ENCODE data around the gene CXorf58. TPM values are rescaled to one million over a fixed set of nuclear protein-coding genes. Genes with fewer than 3 reads are reported as not detected.

CXorf58 gene
- total and polyA plus RNA-seq, 2 of the 13 experiments (the other 11 are each of a cell fraction or from before 2014, with no cell fraction given): not detected

- TF ChIP-seq PBX3 (CRISPR knock-in tag; IDR thresholded peaks at IDR 0.05; ENCODE audit: borderline replicate concordance): no peak
- no peak for TF ChIP-seq BHLHE40 (IDR thresholded peaks at IDR 0.05; ENCODE audit: low read length)
- peak; percentile 88 for TF ChIP-seq CEBPB (IDR thresholded peaks at IDR 0.05; ENCODE audit: borderline replicate concordance, low read depth, low read length)
- no peak for TF ChIP-seq FOXP4 (CRISPR knock-in tag; IDR thresholded peaks at IDR 0.05)
- TF ChIP-seq SOX13 (IDR thresholded peaks at IDR 0.05): no peak
- TF ChIP-seq SOX13 (CRISPR knock-in tag; conservative IDR thresholded peaks at IDR 0.05 in 1 of 2, IDR thresholded peaks at IDR 0.05 in 1 of 2): 0 out of 4 replicates have a peak, but pooled peaks of 1 of the 2 experiments have one; percentile 7
- no peak for TF ChIP-seq NPAS2 (CRISPR knock-in tag; IDR thresholded peaks at IDR 0.05; ENCODE audit: borderline replicate concordance)
- TF ChIP-seq FOXA1 (IDR thresholded peaks at IDR 0.05): no peak
- TF ChIP-seq FOXA1 (CRISPR knock-in tag; IDR thresholded peaks at IDR 0.05): peak; percentile 96
- no peak for TF ChIP-seq ZNF232 (CRISPR knock-in tag; IDR thresholded peaks at IDR 0.05; ENCODE audit: borderline replicate concordance)
- no peak for TF ChIP-seq ZBTB7A (CRISPR knock-in tag; IDR thresholded peaks at IDR 0.05)
- TF ChIP-seq LCORL (IDR thresholded peaks at IDR 0.05): no peak
- 0 out of 2 replicates have a peak, but pooled peaks have one; percentile 39 for TF ChIP-seq LCORL (CRISPR knock-in tag; IDR thresholded peaks at IDR 0.05)
- no peak for TF ChIP-seq ZNF142 (CRISPR knock-in tag; IDR thresholded peaks at IDR 0.05)
- TF ChIP-seq PAF1 (CRISPR knock-in tag; IDR thresholded peaks at IDR 0.05): no peak
- no peak for TF ChIP-seq ZNF484 (CRISPR knock-in tag; IDR thresholded peaks at IDR 0.05; ENCODE audit: borderline replicate concordance, low read depth)
- TF ChIP-seq SP4 (CRISPR knock-in tag; IDR thresholded peaks at IDR 0.05): no peak
Observed at GRCh38 chrX:23871905-23872546, 35.8 kb upstream of the CXorf58 start (continued).
